Measurements from ENCODE around the gene COPS2.

DNA sequence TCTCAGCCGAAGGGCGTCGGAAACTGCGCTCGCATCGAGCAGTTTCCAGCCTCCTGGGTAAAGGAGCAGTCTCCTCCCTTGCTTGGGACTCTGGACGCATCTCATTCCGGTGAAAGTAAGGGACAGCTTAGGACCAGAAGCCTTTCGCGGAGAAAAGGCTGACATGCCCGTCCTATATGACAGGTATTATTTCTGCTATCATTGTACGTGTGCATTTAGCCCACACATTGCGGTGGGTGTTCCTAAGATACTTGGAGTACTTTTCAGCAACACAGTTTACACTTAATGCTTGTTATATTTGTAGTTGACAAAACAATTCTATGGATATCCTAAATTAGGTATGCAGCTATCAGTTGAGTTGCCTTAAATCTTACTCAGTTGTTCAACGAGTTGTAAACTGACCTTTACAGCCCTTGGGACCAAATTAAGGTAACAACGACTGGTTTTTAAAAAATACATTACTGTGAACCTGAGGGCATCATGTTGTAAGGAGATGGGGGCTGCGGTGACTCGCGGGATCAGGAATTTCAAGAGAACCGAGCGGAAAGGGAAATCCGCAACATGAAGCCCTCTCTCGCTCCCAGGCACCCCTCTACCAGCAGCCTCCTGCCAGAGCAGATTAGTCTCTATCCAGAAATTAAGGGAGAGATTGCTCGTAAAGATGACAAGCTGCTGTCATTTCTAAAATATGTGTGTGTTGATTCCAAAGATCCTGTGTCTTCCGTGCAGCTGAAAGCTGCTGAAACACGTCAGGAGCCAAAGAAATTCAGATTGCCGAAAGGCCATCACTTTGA lies 632 bp upstream of the COPS2 start:
- TF ChIP-seq, protein P1, sequence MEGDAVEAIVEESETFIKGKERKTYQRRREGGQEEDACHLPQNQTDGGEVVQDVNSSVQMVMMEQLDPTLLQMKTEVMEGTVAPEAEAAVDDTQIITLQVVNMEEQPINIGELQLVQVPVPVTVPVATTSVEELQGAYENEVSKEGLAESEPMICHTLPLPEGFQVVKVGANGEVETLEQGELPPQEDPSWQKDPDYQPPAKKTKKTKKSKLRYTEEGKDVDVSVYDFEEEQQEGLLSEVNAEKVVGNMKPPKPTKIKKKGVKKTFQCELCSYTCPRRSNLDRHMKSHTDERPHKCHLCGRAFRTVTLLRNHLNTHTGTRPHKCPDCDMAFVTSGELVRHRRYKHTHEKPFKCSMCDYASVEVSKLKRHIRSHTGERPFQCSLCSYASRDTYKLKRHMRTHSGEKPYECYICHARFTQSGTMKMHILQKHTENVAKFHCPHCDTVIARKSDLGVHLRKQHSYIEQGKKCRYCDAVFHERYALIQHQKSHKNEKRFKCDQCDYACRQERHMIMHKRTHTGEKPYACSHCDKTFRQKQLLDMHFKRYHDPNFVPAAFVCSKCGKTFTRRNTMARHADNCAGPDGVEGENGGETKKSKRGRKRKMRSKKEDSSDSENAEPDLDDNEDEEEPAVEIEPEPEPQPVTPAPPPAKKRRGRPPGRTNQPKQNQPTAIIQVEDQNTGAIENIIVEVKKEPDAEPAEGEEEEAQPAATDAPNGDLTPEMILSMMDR (IDR thresholded peaks at IDR 0.05; ENCODE audit: poor library complexity) = no peak
- TF ChIP-seq EZH2 (IDR thresholded peaks at IDR 0.05; ENCODE audit: borderline replicate concordance) (no peak), EZH2phosphoT487 (IDR thresholded peaks at IDR 0.05; ENCODE audit: low read depth, severe bottlenecking, unreplicated experiment) (no peak)
